Measurements from ENCODE around the gene LRRC74B. TPM values are rescaled to one million over a fixed set of nuclear protein-coding genes. Genes with fewer than 3 reads are reported as not detected.

Gene LRRC74B
- total RNA-seq, 5 donors from 2014 or later (not counting 1 experiment from before 2014, with no cell fraction given) = 0.16 to 0.25 TPM; not detected in 3

DNA sequence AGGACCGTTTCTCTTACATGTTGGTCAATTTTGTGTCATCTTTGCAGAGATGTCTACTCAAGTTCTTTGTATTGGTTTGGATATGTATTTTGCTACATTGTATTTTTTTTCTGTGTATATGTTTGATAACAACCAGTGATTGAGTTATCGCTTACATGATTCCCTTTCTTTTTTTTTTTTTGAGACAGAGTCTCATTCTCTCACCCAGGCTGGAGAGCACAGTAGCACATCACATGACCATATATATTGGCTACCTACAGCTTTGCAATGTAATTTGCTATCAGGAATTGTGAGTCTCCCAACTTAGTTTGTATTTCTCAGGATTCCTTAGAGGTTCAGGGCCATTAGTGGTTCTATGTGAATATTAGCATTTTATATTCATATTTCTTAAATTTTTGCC, 59.5 kb downstream of the LRRC74B start:
- Histone ChIP-seq H3K9me3 (no peaks in the 10 kb centered on the region), H3K27ac (ENCODE audit: low read length) (no peak overlapping the region), H3K36me3 (ENCODE audit: control insufficient read depth in 2 of 2, extremely low read depth in 1 of 2, insufficient read depth in 1 of 2, low read length in 1 of 2) (no peaks in the 10 kb centered on the region), H3K27me3 (replicated peaks in 1 of 2; ENCODE audit: control insufficient read depth in 2 of 2, extremely low read depth in 1 of 2, insufficient read depth in 2 of 2, low read length in 1 of 2) (peaks cover 0 to 9% of the 10 kb centered on the region in 2 experiments), H3K4me1 (ENCODE audit: control insufficient read depth in 1 of 2, extremely low read depth in 1 of 2, insufficient read depth in 2 of 2, low read length in 2 of 2) (peaks cover 0 to 5% of the 10 kb centered on the region in 2 experiments), H3K4me3 (ENCODE audit: control insufficient read depth in 1 of 2, extremely low read depth in 1 of 2, low read length in 1 of 2) (no peak overlapping the region)
- WGBS (ENCODE audit: insufficient coverage) = 50% methylated on average over 1 of the region's 2 CpGs
- POLR2A ChIA-PET = no interaction called here
- Mint-ChIP-seq H3K27me3 (peaks cover 10 to 32% of the 10 kb centered on the region in 2 donors), H3K36me3 (peaks cover 2% of the 10 kb centered on the region), H3K4me1 (peaks cover 5 to 8% (median 7%) of the 10 kb centered on the region in 3 donors), H3K27ac (no peak overlapping the region), H3K9me3 (no peaks in the 10 kb centered on the region), H3K4me3 (no peak overlapping the region)
- no peak for ATAC-seq (replicated peaks in 1 of 4)
- CTCF ChIA-PET = no interaction called here
- no peak for DNase-seq

DNA sequence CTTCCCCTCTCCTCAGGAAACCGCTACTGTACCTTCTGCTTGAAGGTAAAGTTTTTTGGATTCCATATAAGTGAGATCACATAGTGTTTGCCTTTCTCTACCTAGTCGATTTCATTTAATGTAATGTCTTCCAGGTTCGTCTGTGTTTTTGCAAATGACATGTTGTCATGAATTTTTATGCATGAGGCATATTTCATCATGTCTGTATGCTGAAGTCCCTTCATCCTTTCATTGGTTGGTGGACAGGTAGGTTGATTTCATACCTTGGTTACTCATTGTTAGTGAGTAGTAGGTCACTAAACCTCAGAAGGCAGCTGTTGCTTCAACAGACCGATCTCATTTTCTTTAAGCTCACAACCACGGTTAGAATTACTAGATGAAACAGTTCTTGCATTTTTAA, 60.3 kb downstream of the LRRC74B start:
- Mint-ChIP-seq H3K4me3 (no peak overlapping the region), H3K9me3 (no peaks in the 10 kb centered on the region), H3K27me3 (peaks cover 10 to 32% of the 10 kb centered on the region in 2 donors), H3K4me1 (peaks cover 5 to 8% (median 7%) of the 10 kb centered on the region in 3 donors), H3K27ac (no peak overlapping the region), H3K36me3 (peaks cover 2% of the 10 kb centered on the region)
- CTCF ChIA-PET = no interaction called here
- POLR2A ChIA-PET = no interaction called here
- no peak overlapping the region for H3K27ac ChIP-seq (ENCODE audit: low read length)
- H3K9me3 ChIP-seq = no peaks in the 10 kb centered on the region
- H3K36me3 ChIP-seq (ENCODE audit: control insufficient read depth in 2 of 2, extremely low read depth in 1 of 2, insufficient read depth in 1 of 2, low read length in 1 of 2) = no peaks in the 10 kb centered on the region
- ATAC-seq (replicated peaks in 1 of 4) = no peak
- DNase-seq = no peak
- peaks cover 0 to 5% of the 10 kb centered on the region in 2 experiments for H3K4me1 ChIP-seq (ENCODE audit: control insufficient read depth in 1 of 2, extremely low read depth in 1 of 2, insufficient read depth in 2 of 2, low read length in 2 of 2)
- H3K4me3 ChIP-seq (ENCODE audit: control insufficient read depth in 1 of 2, extremely low read depth in 1 of 2, low read length in 1 of 2) = no peak overlapping the region
- no CpG with 5 or more reads among the region's 5 CpGs for WGBS (ENCODE audit: insufficient coverage)
- peaks cover 0 to 9% of the 10 kb centered on the region in 2 experiments for H3K27me3 ChIP-seq (replicated peaks in 1 of 2; ENCODE audit: control insufficient read depth in 2 of 2, extremely low read depth in 1 of 2, insufficient read depth in 2 of 2, low read length in 1 of 2)

GRCh38 chr22:21108379-21109115, 62.8 kb downstream of the LRRC74B start:
- no peak overlapping the region for H3K4me3 Mint-ChIP-seq
- ChIA-PET CTCF (no interaction called here), POLR2A (no interaction called here)
- H3K4me1 Mint-ChIP-seq = no peaks in the 10 kb centered on the region
- ATAC-seq (replicated peaks in 1 of 4) (no peak), DNase-seq (no peak)
- peaks cover 2% of the 10 kb centered on the region for H3K36me3 Mint-ChIP-seq
- Histone ChIP-seq H3K36me3 (ENCODE audit: control insufficient read depth in 2 of 2, extremely low read depth in 1 of 2, insufficient read depth in 1 of 2, low read length in 1 of 2) (no peaks in the 10 kb centered on the region), H3K4me1 (ENCODE audit: control insufficient read depth in 1 of 2, extremely low read depth in 1 of 2, insufficient read depth in 2 of 2, low read length in 2 of 2) (no peaks in the 10 kb centered on the region), H3K4me3 (ENCODE audit: control insufficient read depth in 1 of 2, extremely low read depth in 1 of 2, low read length in 1 of 2) (no peak overlapping the region), H3K27me3 (replicated peaks in 1 of 2; ENCODE audit: control insufficient read depth in 2 of 2, extremely low read depth in 1 of 2, insufficient read depth in 2 of 2, low read length in 1 of 2) (peaks cover 0 to 2% of the 10 kb centered on the region in 2 experiments), H3K9me3 (no peaks in the 10 kb centered on the region), H3K27ac (ENCODE audit: low read length) (no peak overlapping the region)
- H3K27me3 Mint-ChIP-seq = peaks cover 5 to 22% of the 10 kb centered on the region in 2 donors
- no peaks in the 10 kb centered on the region for H3K9me3 Mint-ChIP-seq
- WGBS (ENCODE audit: insufficient coverage) = no CpG with 5 or more reads among the region's 4 CpGs
- H3K27ac Mint-ChIP-seq = no peak overlapping the region

Other genes starting within 250 kb of the LRRC74B start
- gene PI4KA, start 187.1 kb upstream of the LRRC74B start, total RNA-seq = 100 to 1,000 TPM; 135 to 187 (median 143) TPM
- gene SNAP29, start 186.9 kb upstream of the LRRC74B start, total RNA-seq = 10 to 100 TPM; 15.8 to 26.2 (median 23.3) TPM
- 10 to 100 TPM; 41.7 to 87.7 (median 85.4) TPM for gene CRKL, start 128.5 kb upstream of the LRRC74B start, total RNA-seq
- 1 to 10 TPM in 2 of 5 donors, under 1 TPM in 3; 0.33 to 1.7 (median 0.66) TPM for gene AIFM3, start 78.7 kb upstream of the LRRC74B start, total RNA-seq
- 100 to 1,000 TPM in 3 of 5 donors, 10 to 100 TPM in 2; 57.1 to 118 (median 105) TPM for gene LZTR1, start 63.6 kb upstream of the LRRC74B start, total RNA-seq
- gene THAP7, start 43.8 kb upstream of the LRRC74B start, total RNA-seq = 10 to 100 TPM; 46.4 to 61.1 (median 56.8) TPM
- 1 to 10 TPM in 3 of 5 donors, under 1 TPM in 2; 0.29 to 1.6 (median 1.0) TPM for gene P2RX6, start 30.8 kb upstream of the LRRC74B start, total RNA-seq
- under 1 TPM in 3 of 5 donors, not detected in 2; 0.14 to 0.76 (median 0.41) TPM for gene SLC7A4, start 13.4 kb upstream of the LRRC74B start, total RNA-seq